ENCODE measurements around the gene TXNRD1. TPM values are rescaled to one million over a fixed set of nuclear protein-coding genes. Genes with fewer than 3 reads are reported as not detected.

Gene TXNRD1
- total and polyA plus RNA-seq, 10 donors, result 13.7 to 107 (median 56.8) TPM

- no peak for DNase-seq
- H3K27ac ChIP-seq, result no peak overlapping the region
- H3K36me3 ChIP-seq, result no peaks in the 10 kb centered on the region
- no peaks in the 10 kb centered on the region for H3K4me1 ChIP-seq
- H3K4me3 ChIP-seq, result no peak overlapping the region
- no peak for TF ChIP-seq POLR2AphosphoS5 (IDR thresholded peaks at IDR 0.05)
- TF ChIP-seq CTCF (IDR thresholded peaks at IDR 0.05 in 8 of 11, conservative IDR thresholded peaks at IDR 0.05 in 3 of 11), result no peak
- TF ChIP-seq POLR2A (IDR thresholded peaks at IDR 0.05), result no peak
- intact Hi-C loops (cut with DNase I; ENCODE audit: low total_unique reads), result no loop called here
- no peaks in the 10 kb centered on the region for H3K27me3 ChIP-seq (replicated peaks in 1 of 7)
- 91 to 97% (median 97%) methylated on average over 6 of the region's 6 CpGs for WGBS, 5 donors
- H3K9me3 ChIP-seq, result peaks cover 13 to 56% (median 48%) of the 10 kb centered on the region in 8 donors
Measured at GRCh38 chr12:104232609-104233280, 17.2 kb downstream of the TXNRD1 start.

GRCh38 chr12:104234926-104235499 is 19.4 kb downstream of the TXNRD1 start:
- H3K27ac ChIP-seq, result no peak overlapping the region
- no peaks in the 10 kb centered on the region for H3K4me1 ChIP-seq
- intact Hi-C loops (cut with DNase I; ENCODE audit: low total_unique reads), result no loop called here
- TF ChIP-seq CTCF (IDR thresholded peaks at IDR 0.05 in 8 of 11, conservative IDR thresholded peaks at IDR 0.05 in 3 of 11) (no peak), POLR2AphosphoS5 (IDR thresholded peaks at IDR 0.05) (no peak), POLR2A (IDR thresholded peaks at IDR 0.05) (no peak)
- 83 to 96% (median 93%) methylated on average over 7 of the region's 7 CpGs for WGBS, 5 donors
- no peak for DNase-seq
- no peaks in the 10 kb centered on the region for H3K36me3 ChIP-seq
- H3K4me3 ChIP-seq, result no peak overlapping the region
- H3K27me3 ChIP-seq (replicated peaks in 1 of 7), result no peaks in the 10 kb centered on the region
- peaks cover 13 to 56% (median 48%) of the 10 kb centered on the region in 8 donors for H3K9me3 ChIP-seq

- Histone ChIP-seq H3K9me3 (peaks cover 8 to 36% (median 34%) of the 10 kb centered on the region in 8 donors), H3K36me3 (no peaks in the 10 kb centered on the region), H3K27ac (no peak overlapping the region), H3K4me1 (no peaks in the 10 kb centered on the region), H3K4me3 (no peak overlapping the region), H3K27me3 (replicated peaks in 1 of 7) (no peaks in the 10 kb centered on the region)
- intact Hi-C loops (cut with DNase I; ENCODE audit: low total_unique reads), result no loop called here
- DNase-seq, result no peak
- WGBS, 5 donors, result 90 to 94% (median 92%) methylated on average over 8 of the region's 8 CpGs
- TF ChIP-seq POLR2A (IDR thresholded peaks at IDR 0.05) (no peak), CTCF (IDR thresholded peaks at IDR 0.05 in 8 of 11, conservative IDR thresholded peaks at IDR 0.05 in 3 of 11) (no peak), POLR2AphosphoS5 (IDR thresholded peaks at IDR 0.05) (no peak)
Measured at GRCh38 chr12:104237930-104238329, 22.4 kb downstream of the TXNRD1 start.

- H3K27ac ChIP-seq, result no peak overlapping the region
- no peaks in the 10 kb centered on the region for H3K27me3 ChIP-seq (replicated peaks in 1 of 7)
- H3K36me3 ChIP-seq, result no peaks in the 10 kb centered on the region
- no peak overlapping the region for H3K4me3 ChIP-seq
- intact Hi-C loops (cut with DNase I; ENCODE audit: low total_unique reads), result no loop called here
- H3K4me1 ChIP-seq, result no peaks in the 10 kb centered on the region
- TF ChIP-seq CTCF (IDR thresholded peaks at IDR 0.05 in 8 of 11, conservative IDR thresholded peaks at IDR 0.05 in 3 of 11), result no peak
- no peak for TF ChIP-seq POLR2AphosphoS5 (IDR thresholded peaks at IDR 0.05)
- no peak for TF ChIP-seq POLR2A (IDR thresholded peaks at IDR 0.05)
- no peaks in the 10 kb centered on the region for H3K9me3 ChIP-seq
- WGBS, 5 donors, result 63 to 84% (median 74%) methylated on average over 3 of the region's 3 CpGs
- DNase-seq, result no peak
Measured at GRCh38 chr12:104242546-104243206, 27.1 kb downstream of the TXNRD1 start.

All from spleen (tissue), 11 donors.